ENCODE measurements around the gene GNA12.

The GNA12 gene

GRCh38 chr7:2884161-2884560 is 40.1 kb upstream of the GNA12 start:
- Histone ChIP-seq H2AFZ (ENCODE audit: low read length) (no peak overlapping the region), H3K4me1 (ENCODE audit: low read length) (no peaks in the 10 kb centered on the region), H3K4me3 (ENCODE audit: low read length) (no peak overlapping the region), H3K79me2 (ENCODE audit: low read length) (no peaks in the 10 kb centered on the region), H3F3A (ENCODE audit: insufficient read depth, low read length) (no peaks in the 10 kb centered on the region), H3K9me3 (replicated peaks; ENCODE audit: insufficient read depth, low read length) (no peaks in the 10 kb centered on the region), H3K9me2 (replicated peaks; ENCODE audit: insufficient read depth, low read length) (no peaks in the 10 kb centered on the region), H3K4me2 (ENCODE audit: low read depth, low read length) (no peak overlapping the region), H3K36me3 (replicated peaks; ENCODE audit: insufficient read depth, low read length) (no peaks in the 10 kb centered on the region), H4K20me1 (ENCODE audit: insufficient read depth, low read length) (no peaks in the 10 kb centered on the region), H3K27ac (ENCODE audit: low read length) (no peak overlapping the region), H3K27me3 (replicated peaks; ENCODE audit: insufficient read depth, low read length) (no peaks in the 10 kb centered on the region), H3K9ac (ENCODE audit: low read length) (no peak overlapping the region)
- TF ChIP-seq, protein P1, sequence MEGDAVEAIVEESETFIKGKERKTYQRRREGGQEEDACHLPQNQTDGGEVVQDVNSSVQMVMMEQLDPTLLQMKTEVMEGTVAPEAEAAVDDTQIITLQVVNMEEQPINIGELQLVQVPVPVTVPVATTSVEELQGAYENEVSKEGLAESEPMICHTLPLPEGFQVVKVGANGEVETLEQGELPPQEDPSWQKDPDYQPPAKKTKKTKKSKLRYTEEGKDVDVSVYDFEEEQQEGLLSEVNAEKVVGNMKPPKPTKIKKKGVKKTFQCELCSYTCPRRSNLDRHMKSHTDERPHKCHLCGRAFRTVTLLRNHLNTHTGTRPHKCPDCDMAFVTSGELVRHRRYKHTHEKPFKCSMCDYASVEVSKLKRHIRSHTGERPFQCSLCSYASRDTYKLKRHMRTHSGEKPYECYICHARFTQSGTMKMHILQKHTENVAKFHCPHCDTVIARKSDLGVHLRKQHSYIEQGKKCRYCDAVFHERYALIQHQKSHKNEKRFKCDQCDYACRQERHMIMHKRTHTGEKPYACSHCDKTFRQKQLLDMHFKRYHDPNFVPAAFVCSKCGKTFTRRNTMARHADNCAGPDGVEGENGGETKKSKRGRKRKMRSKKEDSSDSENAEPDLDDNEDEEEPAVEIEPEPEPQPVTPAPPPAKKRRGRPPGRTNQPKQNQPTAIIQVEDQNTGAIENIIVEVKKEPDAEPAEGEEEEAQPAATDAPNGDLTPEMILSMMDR (IDR thresholded peaks at IDR 0.05; ENCODE audit: low read length): no peak
- DNase-seq: no peak

DNA sequence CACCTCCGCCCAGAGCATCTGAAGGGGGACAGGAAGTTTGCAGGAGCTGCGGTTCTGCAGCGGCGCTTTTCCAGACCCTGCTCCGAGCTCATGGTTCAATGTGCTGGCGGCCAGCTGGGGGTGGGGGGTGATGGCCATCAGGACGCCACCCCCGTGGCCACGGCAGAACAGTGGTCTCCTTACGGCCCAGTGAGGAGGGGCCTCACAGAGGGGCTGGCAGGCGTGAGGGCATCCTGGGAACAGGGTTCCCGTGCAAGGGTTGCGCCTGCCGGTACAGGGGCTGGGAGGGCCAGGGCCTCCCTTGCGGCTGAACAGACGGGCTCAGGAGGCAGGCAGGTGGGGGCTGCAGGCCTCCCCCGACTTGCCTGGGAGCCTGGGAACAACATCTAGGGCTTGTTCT is 39.0 kb upstream of the GNA12 start:
- Histone ChIP-seq H3K4me3 (ENCODE audit: low read length) (no peak overlapping the region), H3K36me3 (replicated peaks; ENCODE audit: insufficient read depth, low read length) (no peaks in the 10 kb centered on the region), H4K20me1 (ENCODE audit: insufficient read depth, low read length) (no peaks in the 10 kb centered on the region), H3F3A (ENCODE audit: insufficient read depth, low read length) (no peaks in the 10 kb centered on the region), H2AFZ (ENCODE audit: low read length) (no peak overlapping the region), H3K27me3 (replicated peaks; ENCODE audit: insufficient read depth, low read length) (no peaks in the 10 kb centered on the region), H3K4me2 (ENCODE audit: low read depth, low read length) (no peak overlapping the region), H3K79me2 (ENCODE audit: low read length) (no peaks in the 10 kb centered on the region), H3K4me1 (ENCODE audit: low read length) (no peaks in the 10 kb centered on the region), H3K27ac (ENCODE audit: low read length) (no peak overlapping the region), H3K9me3 (replicated peaks; ENCODE audit: insufficient read depth, low read length) (no peaks in the 10 kb centered on the region), H3K9ac (ENCODE audit: low read length) (no peak overlapping the region), H3K9me2 (replicated peaks; ENCODE audit: insufficient read depth, low read length) (no peaks in the 10 kb centered on the region)
- DNase-seq: no peak
- TF ChIP-seq, protein P1 (IDR thresholded peaks at IDR 0.05; ENCODE audit: low read length): no peak
- no peak for TF ChIP-seq EZH2 (optimal IDR thresholded peaks at IDR 0.05; ENCODE audit: low read depth, low read length)
- no peak for TF ChIP-seq EZH2phosphoT487 (IDR thresholded peaks at IDR 0.05; ENCODE audit: low read length)

DNA sequence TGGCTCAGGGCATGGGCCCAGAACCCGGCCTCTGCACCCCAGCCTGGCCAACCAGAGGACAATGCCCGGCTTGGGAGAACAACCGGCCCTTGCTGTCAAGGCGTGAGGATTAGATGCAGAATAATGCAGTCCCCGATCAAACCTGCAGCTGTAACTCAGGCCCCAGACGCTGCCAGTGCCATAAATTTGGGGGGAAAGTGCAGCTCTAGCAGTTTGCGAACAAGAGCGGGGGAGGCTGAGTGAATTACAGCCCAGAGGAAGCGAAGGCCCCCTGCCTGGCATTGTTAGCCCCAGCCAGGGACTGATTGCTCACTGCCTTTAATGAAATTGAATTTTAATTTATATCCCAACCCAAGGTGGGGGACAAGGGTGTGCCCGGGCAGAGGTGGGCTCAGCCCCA is 38.0 kb upstream of the GNA12 start:
- no peaks in the 10 kb centered on the region for H3K36me3 ChIP-seq (replicated peaks; ENCODE audit: insufficient read depth, low read length)
- TF ChIP-seq, protein P1 (IDR thresholded peaks at IDR 0.05; ENCODE audit: low read length): no peak
- TF ChIP-seq EZH2 (optimal IDR thresholded peaks at IDR 0.05; ENCODE audit: low read depth, low read length) (no peak), EZH2phosphoT487 (IDR thresholded peaks at IDR 0.05; ENCODE audit: low read length) (no peak)
- no peak overlapping the region for H3K27ac ChIP-seq (ENCODE audit: low read length)
- no peaks in the 10 kb centered on the region for H3K27me3 ChIP-seq (replicated peaks; ENCODE audit: insufficient read depth, low read length)
- H3K9ac ChIP-seq (ENCODE audit: low read length): no peak overlapping the region
- no peaks in the 10 kb centered on the region for H3K9me3 ChIP-seq (replicated peaks; ENCODE audit: insufficient read depth, low read length)
- H3F3A ChIP-seq (ENCODE audit: insufficient read depth, low read length): no peaks in the 10 kb centered on the region
- no peaks in the 10 kb centered on the region for H3K4me1 ChIP-seq (ENCODE audit: low read length)
- no peak for DNase-seq
- H3K9me2 ChIP-seq (replicated peaks; ENCODE audit: insufficient read depth, low read length): no peaks in the 10 kb centered on the region
- no peaks in the 10 kb centered on the region for H3K79me2 ChIP-seq (ENCODE audit: low read length)
- no peak overlapping the region for H2AFZ ChIP-seq (ENCODE audit: low read length)
- no peaks in the 10 kb centered on the region for H4K20me1 ChIP-seq (ENCODE audit: insufficient read depth, low read length)
- H3K4me2 ChIP-seq (ENCODE audit: low read depth, low read length): no peak overlapping the region
- no peak overlapping the region for H3K4me3 ChIP-seq (ENCODE audit: low read length)

Measured in MM.1S (cell line).